HAP-1 (cell line): ENCODE results near the gene TPCN2.
"Not testable (repeated sequence)": the region's sequence is repeated elsewhere in the genome, so short reads cannot be mapped to it uniquely, and the experiment has no call there.

Source experiments
- DNase-seq, 2 experiments: peaks; one replicate each; pipeline ENCODE4 v3.0.0-alpha.2; 2016 to 2020; ENCODE audit warnings: low spot score in 2 of 2
- H3K27me3 ChIP-seq: fragments of 250-450 bp; sonication (Bioruptor Pico); 2 replicates; pipeline ENCODE4 v1.5.1; 2020; ENCODE audit warnings: low read depth, mild to moderate bottlenecking, moderate library complexity
- H3K36me3 ChIP-seq: fragments of 250-450 bp; sonication (Bioruptor Pico); replicated peaks from 2 replicates; pipeline ENCODE4 v1.5.1; 2020; ENCODE audit warnings: mild to moderate bottlenecking
- H3K4me1 ChIP-seq: fragments of 250-450 bp; sonication (Bioruptor Pico); 2 replicates; pipeline ENCODE4 v1.5.1; 2020; ENCODE audit warnings: mild to moderate bottlenecking
- H3K4me3 ChIP-seq: fragments of 250-450 bp; sonication (Bioruptor Pico); 2 replicates; pipeline ENCODE4 v1.5.1; 2020; ENCODE audit warnings: mild to moderate bottlenecking, moderate library complexity
- H3K9me3 ChIP-seq: fragments of 250-450 bp; sonication (Bioruptor Pico); 2 replicates; pipeline ENCODE4 v1.5.1; 2020; ENCODE audit warnings: mild to moderate bottlenecking, moderate library complexity
- in situ Hi-C: fragments of 300-500 bp; cut with MboI; formaldehyde crosslinking; loops from 3 replicates; pipeline ENCODE4 v1.14.3; 2020; ENCODE audit warnings: low sequenced_read_pairs, inconsistent platforms, mixed read lengths

The TPCN2 gene

GRCh38 chr11:69145050-69145380 is 96.3 kb downstream of the TPCN2 start:
- in situ Hi-C loops, result no loop called here
- peaks cover 8% of the 10 kb centered on the region; the same call in 1 of the 2 replicates for H3K9me3 ChIP-seq
- no peak for DNase-seq

GRCh38 chr11:69148377-69148762 is 99.6 kb downstream of the TPCN2 start:
- no peak overlapping the region for H3K4me3 ChIP-seq
- H3K9me3 ChIP-seq, result peaks cover 12% of the 10 kb centered on the region; the same call in 1 of the 2 replicates
- no peak for DNase-seq
- no peaks in the 10 kb centered on the region for H3K36me3 ChIP-seq
- in situ Hi-C loops, result no loop called here
- no peaks in the 10 kb centered on the region for H3K4me1 ChIP-seq
- H3K27me3 ChIP-seq, result peaks cover 15% of the 10 kb centered on the region

More at GRCh38 chr11:69145050-69145380, 96.3 kb downstream of the TPCN2 start:
- Histone ChIP-seq H3K27me3 (no peaks in the 10 kb centered on the region), H3K4me1 (no peaks in the 10 kb centered on the region), H3K36me3 (no peaks in the 10 kb centered on the region), H3K4me3 (no peak overlapping the region)

- Histone ChIP-seq H3K4me3 (no peak overlapping the region), H3K27me3 (peaks cover 15% of the 10 kb centered on the region), H3K9me3 (peaks cover 12% of the 10 kb centered on the region; the same call in 1 of the 2 replicates), H3K36me3 (no peaks in the 10 kb centered on the region), H3K4me1 (no peaks in the 10 kb centered on the region)
- in situ Hi-C loops, result no loop called here
- DNase-seq, result no peak
These were observed 100.1 kb downstream of the TPCN2 start for GRCh38 chr11:69148806-69149205.

GRCh38 chr11:69149338-69150045 is 100.8 kb downstream of the TPCN2 start:
- Histone ChIP-seq H3K27me3 (peaks cover 15% of the 10 kb centered on the region), H3K9me3 (peaks cover 12% of the 10 kb centered on the region; the same call in 1 of the 2 replicates)
- H3K36me3 ChIP-seq, H3K4me1 ChIP-seq, DNase-seq, H3K4me3 ChIP-seq, in situ Hi-C loops: not testable (repeated sequence)

GRCh38 chr11:69150175-69150574 is 101.4 kb downstream of the TPCN2 start:
- H3K27me3 ChIP-seq, result peaks cover 15% of the 10 kb centered on the region
- no peak overlapping the region for H3K4me3 ChIP-seq
- no peak for DNase-seq
- peaks cover 12% of the 10 kb centered on the region; the same call in 1 of the 2 replicates for H3K9me3 ChIP-seq
- in situ Hi-C loops, result no loop called here
- no peaks in the 10 kb centered on the region for H3K36me3 ChIP-seq
- no peaks in the 10 kb centered on the region for H3K4me1 ChIP-seq

GRCh38 chr11:69151836-69152235 is 103.1 kb downstream of the TPCN2 start:
- no peak for DNase-seq
- Histone ChIP-seq H3K4me3 (no peak overlapping the region), H3K27me3 (peaks cover 15% of the 10 kb centered on the region), H3K36me3 (no peaks in the 10 kb centered on the region), H3K4me1 (no peaks in the 10 kb centered on the region), H3K9me3 (peaks cover 9% of the 10 kb centered on the region; the same call in 1 of the 2 replicates)
- in situ Hi-C loops, result no loop called here

- Histone ChIP-seq H3K36me3 (no peaks in the 10 kb centered on the region), H3K9me3 (0 out of 2 replicates have a peak, but pooled peaks cover 4% of the 10 kb centered on the region), H3K27me3 (peaks cover 15% of the 10 kb centered on the region), H3K4me3 (no peak overlapping the region), H3K4me1 (no peaks in the 10 kb centered on the region)
- DNase-seq, result no peak
- in situ Hi-C loops, result no loop called here
These were observed 104.1 kb downstream of the TPCN2 start for GRCh38 chr11:69152733-69153421.

- Histone ChIP-seq H3K4me3 (no peak overlapping the region), H3K4me1 (no peaks in the 10 kb centered on the region), H3K36me3 (no peaks in the 10 kb centered on the region), H3K9me3 (0 out of 2 replicates have a peak, but pooled peaks cover 4% of the 10 kb centered on the region), H3K27me3 (peaks cover 15% of the 10 kb centered on the region)
- DNase-seq, result no peak
- in situ Hi-C loops, result no loop called here
These were observed 104.9 kb downstream of the TPCN2 start for GRCh38 chr11:69153661-69154060.

GRCh38 chr11:69154211-69154913 is 105.6 kb downstream of the TPCN2 start:
- Histone ChIP-seq H3K4me3 (no peak overlapping the region), H3K4me1 (no peaks in the 10 kb centered on the region), H3K9me3 (0 out of 2 replicates have a peak, but pooled peaks cover 4% of the 10 kb centered on the region), H3K27me3 (peaks cover 15% of the 10 kb centered on the region), H3K36me3 (no peaks in the 10 kb centered on the region)
- in situ Hi-C loops, result no loop called here
- DNase-seq, result no peak

- Histone ChIP-seq H3K36me3 (no peaks in the 10 kb centered on the region), H3K9me3 (0 out of 2 replicates have a peak, but pooled peaks cover 4% of the 10 kb centered on the region), H3K27me3 (peaks cover 15% of the 10 kb centered on the region), H3K4me1 (no peaks in the 10 kb centered on the region), H3K4me3 (no peak overlapping the region)
- in situ Hi-C loops, result no loop called here
- no peak for DNase-seq
These were observed 106.2 kb downstream of the TPCN2 start for GRCh38 chr11:69154938-69155301.

GRCh38 chr11:69155302-69156234 is 106.8 kb downstream of the TPCN2 start, which contains the start of gene SMIM38:
SMIM38 (plus strand) TSS chr11:69155935; CDS start chr11:69157847, 1,912 bp downstream.
- 0 out of 2 replicates have a peak, but pooled peaks cover 3% of the 10 kb centered on the region for H3K9me3 ChIP-seq
- H3K36me3 ChIP-seq, result no peaks in the 10 kb centered on the region
- in situ Hi-C loops, result no loop called here
- no peak for DNase-seq
- no peaks in the 10 kb centered on the region for H3K4me1 ChIP-seq
- peaks cover 15% of the 10 kb centered on the region for H3K27me3 ChIP-seq
- H3K4me3 ChIP-seq, result no peak within 1 kb of the TSS

GRCh38 chr11:69156235-69156639 is 107.5 kb downstream of the TPCN2 start:
- no peaks in the 10 kb centered on the region for H3K9me3 ChIP-seq
- no peak for DNase-seq
- H3K36me3 ChIP-seq, result no peaks in the 10 kb centered on the region
- H3K4me1 ChIP-seq, result no peaks in the 10 kb centered on the region
- no peak overlapping the region for H3K4me3 ChIP-seq
- H3K27me3 ChIP-seq, result peaks cover 12% of the 10 kb centered on the region
- in situ Hi-C loops, result no loop called here

GRCh38 chr11:69156673-69157155 is 108.0 kb downstream of the TPCN2 start:
- Histone ChIP-seq H3K4me3 (no peak overlapping the region), H3K9me3 (no peaks in the 10 kb centered on the region), H3K27me3 (peaks cover 10% of the 10 kb centered on the region), H3K36me3 (no peaks in the 10 kb centered on the region), H3K4me1 (no peaks in the 10 kb centered on the region)
- DNase-seq, result no peak
- in situ Hi-C loops, result no loop called here
